T-helper 1 cell (primary cell): ENCODE data around the gene GPR156.

ENCODE experiments used
- DNase-seq, 5 donors: peaks; one replicate each; pipeline ENCODE4 v3.0.0-alpha.2; 2012 to 2020

Gene GPR156

GRCh38 chr3:120192579-120192978 lies 92.4 kb downstream of the GPR156 start:
- DNase-seq, result no peak

DNA sequence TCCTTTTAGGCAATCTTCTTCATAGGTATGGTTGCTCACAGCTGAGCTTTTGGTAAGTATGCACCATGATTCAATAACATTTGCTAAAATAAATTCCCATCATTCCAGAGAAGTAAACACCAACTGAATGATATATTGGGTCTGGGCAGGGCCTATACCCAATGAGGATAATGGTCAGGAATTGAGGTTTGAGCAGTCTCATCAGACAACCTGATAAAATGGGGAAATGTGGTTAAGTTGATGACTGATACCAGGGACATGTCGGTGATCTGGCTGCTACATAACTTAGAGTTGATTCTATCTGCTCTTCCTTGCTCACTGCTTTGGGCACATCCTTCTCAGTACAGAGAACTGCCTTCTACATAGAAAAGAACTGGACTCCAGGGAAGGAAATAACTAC lies 92.9 kb downstream of the GPR156 start:
- DNase-seq, result no peak

GRCh38 chr3:120182613-120183511 lies 102.2 kb downstream of the GPR156 start:
- no peak for DNase-seq

DNA sequence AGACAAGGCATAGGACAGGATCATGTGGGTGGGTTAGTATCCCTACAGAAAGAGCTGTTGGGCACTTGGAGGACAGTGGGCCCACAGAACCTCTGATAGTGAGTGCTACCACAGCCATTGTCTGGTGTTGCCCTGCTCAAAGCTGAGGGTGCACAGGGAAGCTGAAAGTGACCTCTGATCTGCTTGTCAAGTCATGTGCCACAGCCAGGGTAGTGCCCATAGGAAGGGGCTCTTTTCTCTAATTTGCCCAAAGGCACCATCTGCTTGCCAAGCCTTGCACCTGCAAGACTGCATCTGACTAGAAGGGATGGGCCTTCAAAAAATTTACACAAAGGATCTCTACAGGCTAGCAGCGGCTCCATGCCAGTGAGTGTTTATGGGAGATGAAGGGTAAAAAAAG lies 103.4 kb downstream of the GPR156 start:
- DNase-seq, result no peak

GRCh38 chr3:120180731-120181412 lies 104.2 kb downstream of the GPR156 start:
- DNase-seq, result no peak

- DNase-seq, result no peak
These were observed 107.2 kb downstream of the GPR156 start for GRCh38 chr3:120177707-120178306.

GRCh38 chr3:120177151-120177550 lies 107.9 kb downstream of the GPR156 start:
- no peak for DNase-seq

GRCh38 chr3:120174811-120175539 lies 110.0 kb downstream of the GPR156 start:
- DNase-seq, result no peak

DNA sequence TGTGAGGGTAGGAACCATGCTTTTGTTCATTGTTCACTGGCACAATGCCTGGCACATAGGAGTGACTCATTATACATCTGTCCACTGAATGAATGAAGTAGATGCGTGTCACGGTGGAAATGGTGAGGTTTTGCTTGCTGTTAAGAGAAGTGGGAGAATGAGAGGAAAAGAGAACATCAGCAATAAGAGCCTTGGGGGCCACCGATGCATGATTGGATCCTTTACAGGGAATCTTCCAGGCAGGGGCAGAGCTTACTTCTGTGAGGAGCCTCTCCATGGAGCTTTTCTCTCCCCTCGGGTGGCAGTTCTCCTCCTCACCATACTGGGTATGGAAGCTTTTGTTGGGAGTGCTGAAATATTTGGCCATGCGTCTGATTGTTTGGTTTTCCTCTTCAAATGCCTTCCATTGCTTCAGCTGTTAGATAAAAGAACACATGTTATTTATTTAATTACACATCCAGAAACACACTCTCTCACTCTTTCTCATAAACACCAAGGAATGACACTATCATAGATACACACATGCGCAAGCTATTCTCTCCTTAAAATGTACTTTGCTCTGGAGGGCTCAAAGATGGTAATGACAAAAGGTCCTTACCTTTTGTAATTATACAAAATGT lies 111.9 kb downstream of the GPR156 start:
- DNase-seq, result no peak

- no peak for DNase-seq
These were observed 113.0 kb downstream of the GPR156 start for GRCh38 chr3:120172070-120172469.

- DNase-seq, result no peak
These were observed 113.7 kb downstream of the GPR156 start for GRCh38 chr3:120171134-120171873.

GRCh38 chr3:120170223-120170622 lies 114.8 kb downstream of the GPR156 start:
- no peak for DNase-seq

DNA sequence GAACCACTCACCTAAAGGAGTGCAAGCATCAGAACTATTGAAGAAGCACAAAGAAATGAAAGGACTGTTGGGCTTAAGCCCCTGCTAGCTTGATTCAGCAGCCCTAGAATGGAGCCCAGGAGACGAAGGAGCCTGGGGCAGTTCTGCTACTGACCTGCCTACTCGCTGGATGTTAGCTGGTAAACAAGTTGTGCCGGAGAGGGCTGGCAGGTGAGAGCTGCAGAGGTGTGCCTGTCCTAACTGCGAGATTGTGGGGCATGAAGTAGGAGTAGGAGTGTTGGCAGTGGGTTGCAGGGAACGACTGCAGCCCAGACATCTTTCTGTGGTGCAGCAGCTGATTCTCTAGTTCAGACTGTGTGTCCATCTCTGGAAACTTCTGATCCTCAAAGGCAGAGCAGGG lies 115.6 kb downstream of the GPR156 start:
- no peak for DNase-seq

- no peak for DNase-seq
These were observed 116.4 kb downstream of the GPR156 start for GRCh38 chr3:120168611-120169010.

GRCh38 chr3:120168038-120168437 lies 117.0 kb downstream of the GPR156 start:
- DNase-seq, result no peak

GRCh38 chr3:120167488-120167887 lies 117.5 kb downstream of the GPR156 start:
- DNase-seq, result no peak

GRCh38 chr3:120163816-120164215 lies 121.2 kb downstream of the GPR156 start:
- DNase-seq, result no peak

DNA sequence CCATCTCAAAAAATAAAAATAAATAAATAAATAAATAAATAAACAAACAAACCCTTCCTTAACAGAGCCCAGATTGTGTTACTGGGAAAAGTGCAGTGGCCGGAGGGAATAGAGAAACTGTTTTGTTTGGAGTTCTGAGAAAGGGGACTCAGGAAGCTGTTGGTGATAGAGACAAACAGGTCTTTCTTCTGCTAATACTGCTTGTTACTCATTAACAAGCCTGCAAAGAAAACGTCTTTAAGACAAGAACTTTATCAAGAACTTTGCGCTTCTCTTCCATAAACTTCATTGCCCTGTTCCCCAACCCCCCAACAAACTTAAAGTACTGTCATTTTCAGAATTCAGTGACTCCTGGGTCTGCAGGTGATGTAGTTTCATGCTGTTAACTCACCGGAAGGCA lies 122.0 kb downstream of the GPR156 start:
- DNase-seq, result no peak

GRCh38 chr3:120162400-120162799 lies 122.6 kb downstream of the GPR156 start:
- no peak for DNase-seq

DNA sequence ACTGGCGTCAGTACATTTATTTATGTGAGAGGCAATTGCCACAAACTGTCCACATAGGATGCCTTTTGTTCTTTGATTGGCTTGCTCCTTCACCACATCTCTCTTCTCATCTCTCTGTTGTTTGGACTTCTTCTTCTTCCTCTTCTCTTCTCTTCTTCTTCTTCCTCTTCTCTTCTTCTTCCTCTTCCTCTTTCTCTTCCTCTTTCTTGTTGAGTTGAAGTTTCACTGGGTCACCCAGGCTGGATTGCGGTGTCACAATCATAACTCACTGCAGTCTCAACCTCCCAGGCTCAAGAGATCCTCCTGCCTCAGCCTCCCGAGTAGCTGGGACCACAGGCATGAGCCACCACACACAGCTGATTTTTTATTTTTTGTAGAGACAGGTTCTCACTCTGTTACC lies 123.1 kb downstream of the GPR156 start:
- DNase-seq, result no peak

GRCh38 chr3:120160050-120160449 lies 125.0 kb downstream of the GPR156 start:
- peak in 1 of 5 donors; percentile 25 for DNase-seq

DNA sequence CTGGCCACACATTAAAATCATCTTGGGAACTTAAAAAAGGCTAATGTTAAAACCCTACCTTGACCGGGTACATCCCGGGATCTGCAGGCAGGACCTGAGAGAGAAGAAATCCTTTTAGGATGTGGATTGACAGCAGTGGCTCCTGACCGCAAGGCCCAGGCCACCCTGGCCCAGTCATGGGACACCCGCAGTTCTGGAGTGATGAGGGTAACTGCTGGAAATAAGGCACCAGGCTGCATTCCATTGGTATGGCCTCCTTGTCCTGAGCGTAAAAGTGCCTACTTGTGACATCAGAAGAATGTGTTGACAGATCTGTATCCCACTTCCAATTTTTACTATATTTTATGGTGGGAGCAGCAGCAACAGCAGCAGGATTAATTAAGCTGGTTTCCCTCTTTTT lies 127.3 kb downstream of the GPR156 start:
- DNase-seq, result no peak
